Neural progenitor cell (in vitro differentiated cells): ENCODE results near the gene LDLRAD4.

Experiments
- CTCF ChIP-seq: fragments of 200-600 bp; sonication (generic); IDR thresholded peaks from 2 replicates; pipeline ENCODE4 v1.5.1; 2017; ENCODE audit warnings: antibody characterized with exemption, mild to moderate bottlenecking
- EZH2 ChIP-seq: fragments of 200-600 bp; sonication (generic); IDR thresholded peaks from 2 replicates; pipeline ENCODE4 v1.6.1; 2017; ENCODE audit warnings: antibody characterized with exemption, mild to moderate bottlenecking, moderate library complexity
- EZH2phosphoT487 ChIP-seq: fragments of 200-600 bp; sonication (generic); IDR thresholded peaks from 2 replicates; pipeline ENCODE4 v1.6.1; 2017; ENCODE audit warnings: antibody characterized with exemption

- TF ChIP-seq EZH2: no peak
- no peak for TF ChIP-seq EZH2phosphoT487
- TF ChIP-seq CTCF: no peak
These were observed 99.2 kb downstream of the LDLRAD4 start for GRCh38 chr18:13317801-13318200.
